ENCODE data around the gene SOX13.
"Not testable (repeated sequence)": the region's sequence is repeated elsewhere in the genome, so short reads cannot be mapped to it uniquely, and the experiment has no call there.

SOX13 gene

DNA sequence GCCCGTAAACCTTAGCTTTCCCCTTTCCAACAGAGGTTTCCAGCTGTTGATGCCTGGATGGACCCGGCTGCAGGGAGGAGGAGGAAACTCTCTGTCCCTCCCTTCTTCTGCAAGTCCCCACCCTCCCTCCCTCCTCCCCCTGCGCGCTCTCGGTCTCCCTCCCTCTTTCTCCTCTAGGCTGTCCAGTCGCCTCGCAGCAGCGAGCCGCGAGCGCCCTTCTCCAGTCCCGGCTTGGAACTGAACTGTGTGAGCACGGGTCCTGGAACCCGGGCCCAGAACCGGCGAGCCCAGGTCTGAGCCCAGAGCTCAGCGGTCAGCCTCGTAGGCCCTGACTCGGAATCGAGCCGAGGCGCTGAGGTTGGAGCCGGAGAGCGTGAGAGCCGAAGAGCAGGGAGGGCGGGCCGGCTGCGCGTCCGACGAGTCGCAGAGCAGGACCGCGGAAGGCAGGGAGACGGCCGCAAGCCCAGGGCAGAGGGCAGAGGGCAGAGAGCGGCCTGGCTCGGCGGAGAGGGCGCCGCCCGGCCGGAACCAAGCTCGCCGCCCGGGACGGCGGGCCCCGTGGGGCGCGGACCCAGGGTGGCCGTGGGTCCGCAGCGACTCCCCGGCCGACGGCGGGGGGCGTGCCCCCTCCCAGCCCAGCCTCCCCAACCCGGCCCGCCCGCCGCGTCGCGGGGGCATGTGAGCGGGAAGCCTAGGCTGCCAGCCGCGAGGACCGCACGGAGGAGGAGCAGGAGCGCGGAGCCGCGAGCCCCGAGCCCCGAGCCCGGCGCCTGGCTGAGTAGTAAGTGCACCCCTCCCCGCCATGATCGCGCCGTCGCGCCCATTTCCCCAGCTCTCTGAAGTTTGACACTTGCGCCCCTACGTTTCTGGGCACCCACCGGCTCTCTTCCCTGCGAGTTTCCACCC is at the start of gene SOX13:
SOX13 (plus strand) TSS at position 185 of the 906 bp plus-strand sequence. CDS start 39,801 bp downstream, outside the sequence.
- peak; percentile 96 for DNase-seq

- DNase-seq, result no peak
These were observed 46.8 kb upstream of the SOX13 start for GRCh38 chr1:204025917-204026707.

DNA sequence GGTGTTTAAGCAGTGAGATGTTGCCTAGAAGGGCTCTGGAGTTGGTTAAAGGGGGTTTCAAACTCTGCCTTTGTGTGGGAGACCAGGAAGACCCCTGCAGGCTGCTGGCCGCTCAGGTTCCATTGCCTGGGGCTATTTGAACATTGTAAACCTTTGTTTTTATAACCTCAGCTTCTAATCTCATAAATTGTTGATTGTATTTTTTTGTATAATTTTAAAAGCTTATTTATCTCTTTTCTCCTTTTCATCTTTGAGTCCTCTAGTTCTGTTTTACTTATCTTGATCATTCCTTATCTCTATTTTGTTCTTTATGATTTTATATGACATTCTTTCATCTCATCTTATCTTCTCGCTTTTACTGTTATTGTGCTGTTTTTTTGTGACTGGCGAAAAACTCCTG is 45.5 kb upstream of the SOX13 start:
- no peak for DNase-seq

- DNase-seq, result no peak
These were observed 43.9 kb upstream of the SOX13 start for GRCh38 chr1:204029016-204029415.

- DNase-seq, result no peak
These were observed 41.7 kb upstream of the SOX13 start for GRCh38 chr1:204031098-204031710.

- DNase-seq, result no peak
These were observed 40.2 kb upstream of the SOX13 start for GRCh38 chr1:204032642-204033235.

DNA sequence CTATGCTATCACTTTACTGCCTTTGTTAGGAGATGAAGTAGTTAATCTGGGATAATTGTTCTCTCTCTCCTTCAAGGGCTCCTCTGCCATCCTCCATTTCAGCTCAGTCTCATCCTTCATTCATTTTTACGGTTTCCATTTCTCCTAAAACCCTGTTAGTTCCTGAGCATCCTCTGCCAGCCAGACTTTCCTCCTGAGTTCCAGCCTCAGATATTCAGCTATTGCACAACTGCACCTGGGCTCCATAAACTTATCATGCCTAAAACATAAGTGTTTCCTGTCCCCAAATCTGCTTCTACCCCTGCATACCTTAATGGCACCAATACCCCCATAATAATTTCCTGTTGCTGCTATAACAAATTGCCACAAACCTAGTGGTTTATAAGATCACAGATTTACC is 39.6 kb upstream of the SOX13 start:
- DNase-seq, result no peak

DNA sequence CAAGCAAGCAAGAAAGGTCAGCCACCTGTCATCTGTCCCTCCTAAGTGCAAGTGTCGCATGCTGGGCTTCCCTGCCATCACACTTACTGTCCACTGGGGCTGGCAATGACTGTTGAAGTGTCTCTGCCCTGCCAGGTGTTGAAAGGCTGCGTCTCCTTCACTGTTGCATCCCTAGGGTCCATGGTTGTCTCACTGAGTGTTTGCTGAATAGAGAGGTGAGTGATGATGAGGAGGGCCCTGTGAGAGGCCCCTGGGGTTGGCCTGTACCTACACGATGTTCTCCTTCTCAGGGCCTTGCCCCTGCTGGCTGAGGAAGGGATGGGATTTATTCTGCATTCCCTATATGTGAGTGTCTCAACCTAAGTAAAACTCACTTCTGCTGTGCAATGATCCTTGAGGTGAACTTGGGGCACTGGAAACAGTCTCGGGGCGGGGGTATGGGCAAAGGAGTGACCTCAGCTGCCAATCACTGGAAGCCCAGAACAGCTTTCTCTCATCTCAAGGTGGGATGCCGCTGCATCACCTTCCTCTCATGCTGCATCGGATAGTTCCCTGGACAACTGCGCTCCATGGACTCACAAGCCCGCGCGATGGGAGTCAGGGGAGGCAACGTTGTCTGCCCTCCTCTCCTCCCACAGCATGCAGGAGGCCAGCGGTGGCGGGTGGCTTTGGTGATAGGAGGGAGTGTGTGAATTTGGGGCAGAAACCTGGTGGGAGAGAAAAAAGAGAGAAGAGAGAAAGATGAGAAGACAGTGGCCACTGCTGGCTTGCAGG is 35.8 kb upstream of the SOX13 start:
- DNase-seq, result peak; percentile 34

GRCh38 chr1:204041232-204041767 is 31.6 kb upstream of the SOX13 start:
- DNase-seq, result no peak

- no peak for DNase-seq
These were observed 31.0 kb upstream of the SOX13 start for GRCh38 chr1:204041803-204042505.

DNA sequence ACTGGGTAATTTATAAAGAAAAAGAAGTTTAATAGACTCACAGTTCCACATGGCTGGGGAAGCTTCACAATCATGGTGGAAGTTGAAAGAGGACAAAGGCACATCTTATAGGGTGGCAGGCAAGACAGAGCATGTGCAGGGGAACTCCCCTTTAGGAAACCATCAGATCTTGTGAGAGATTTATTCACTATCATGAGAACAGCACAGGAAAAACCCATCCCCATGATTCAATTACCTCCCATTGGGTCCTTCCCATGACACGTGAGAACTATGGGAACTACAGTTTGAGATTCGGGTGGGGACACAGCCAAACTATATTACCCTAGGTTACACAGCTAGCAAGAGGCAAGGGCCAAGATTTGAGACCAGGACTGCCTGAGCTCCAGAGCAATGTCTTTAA is 30.4 kb upstream of the SOX13 start:
- no peak for DNase-seq

DNA sequence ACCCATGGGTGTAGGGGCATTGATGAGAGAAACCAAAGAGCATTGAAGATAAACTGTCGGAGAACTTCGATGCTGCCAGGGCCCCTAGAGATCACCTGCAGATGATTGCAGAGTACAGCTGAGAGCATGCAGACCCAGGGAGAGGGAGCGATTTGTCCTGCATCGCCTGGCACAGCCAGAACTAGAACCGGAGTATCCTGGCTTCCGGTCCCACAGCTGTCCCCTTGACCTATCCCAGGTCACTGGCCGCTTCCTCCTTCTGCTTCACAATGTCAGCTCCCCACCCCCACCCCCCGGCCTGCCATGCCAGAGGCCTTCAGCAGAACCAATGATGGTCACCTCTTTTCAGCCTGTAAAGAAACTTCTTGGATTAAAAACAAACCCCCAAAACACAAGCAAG is 29.2 kb upstream of the SOX13 start:
- no peak for DNase-seq

GRCh38 chr1:204044448-204044847 is 28.5 kb upstream of the SOX13 start:
- no peak for DNase-seq

GRCh38 chr1:204045430-204045829 is 27.5 kb upstream of the SOX13 start:
- no peak for DNase-seq

DNA sequence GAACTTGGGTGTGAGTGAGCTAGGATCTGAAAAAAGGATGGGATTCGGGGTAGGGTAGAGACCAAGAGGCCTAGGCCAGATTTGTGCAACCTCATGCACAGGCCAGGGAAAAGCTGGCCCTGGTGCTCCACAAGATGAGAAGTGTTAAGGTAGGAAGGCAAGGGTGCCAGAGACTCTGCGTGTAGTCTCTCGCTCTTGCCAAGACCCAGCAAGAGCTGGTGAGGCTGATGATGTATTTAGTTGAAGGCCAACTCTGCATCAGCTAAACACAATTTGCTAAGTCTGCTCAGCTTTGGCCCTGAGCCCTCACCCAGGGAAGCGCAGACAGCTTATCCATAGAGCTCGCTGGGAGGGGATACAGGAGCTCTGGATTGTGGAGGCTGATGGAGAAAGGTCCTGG is 26.6 kb upstream of the SOX13 start:
- DNase-seq, result no peak

DNA sequence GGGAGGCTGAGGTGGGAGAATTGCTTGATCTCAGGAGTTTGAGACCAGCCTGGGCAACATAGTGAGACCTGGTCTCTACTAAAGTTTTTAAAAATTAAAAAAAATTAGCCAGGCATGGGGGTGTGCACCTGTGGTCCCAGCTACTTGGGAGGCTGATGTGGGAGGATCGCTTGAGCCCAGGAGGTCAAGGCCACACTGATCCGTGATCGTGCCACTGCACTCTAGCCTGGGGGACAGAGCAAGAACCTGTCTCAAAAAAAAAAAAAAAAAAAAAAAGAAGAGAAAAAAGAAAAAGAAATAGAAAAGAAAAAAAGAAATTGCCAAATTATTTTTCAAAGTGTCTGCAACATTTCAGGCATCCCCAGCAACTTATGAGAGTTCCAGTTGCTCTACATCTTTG is 24.1 kb upstream of the SOX13 start:
- not testable (repeated sequence) for DNase-seq

DNA sequence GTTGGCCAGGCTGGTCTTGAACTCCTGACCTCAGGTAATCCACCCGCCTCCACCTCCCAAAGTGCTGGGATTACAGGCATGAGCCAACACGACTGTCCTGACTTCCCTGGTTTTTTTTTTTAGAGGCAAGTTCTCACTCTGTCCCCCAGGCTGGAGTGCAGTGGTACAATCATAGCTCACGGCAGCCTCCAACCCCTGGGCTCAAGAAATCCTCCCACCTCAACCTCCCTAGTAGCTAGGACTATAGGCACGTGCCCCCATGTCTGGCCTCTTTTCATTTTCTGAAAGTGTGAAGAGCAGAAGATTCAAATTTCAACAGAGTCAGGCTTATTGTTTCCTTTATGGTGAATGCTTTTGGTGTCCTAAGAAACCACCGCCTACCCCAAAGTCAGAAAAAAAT is 21.7 kb upstream of the SOX13 start:
- DNase-seq, result no peak

DNA sequence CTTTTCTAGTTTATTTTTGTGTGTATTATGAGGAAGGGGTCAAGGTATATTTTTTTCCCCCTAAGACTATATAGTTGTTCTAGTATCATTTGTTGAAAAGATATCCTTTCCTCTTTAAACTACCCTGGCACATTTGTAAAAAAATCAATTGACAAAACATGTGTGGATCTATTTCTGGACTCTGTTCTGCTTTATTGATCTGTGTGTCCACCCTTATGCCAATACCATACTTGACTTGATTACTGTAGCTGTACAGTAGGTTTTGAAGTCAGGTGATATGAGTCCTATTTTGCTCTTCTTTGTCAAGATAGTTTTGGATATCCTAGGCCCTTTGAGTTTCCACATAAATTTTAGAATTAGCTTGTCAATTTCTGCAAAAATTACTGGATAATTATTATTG is 21.2 kb upstream of the SOX13 start:
- no peak for DNase-seq

DNA sequence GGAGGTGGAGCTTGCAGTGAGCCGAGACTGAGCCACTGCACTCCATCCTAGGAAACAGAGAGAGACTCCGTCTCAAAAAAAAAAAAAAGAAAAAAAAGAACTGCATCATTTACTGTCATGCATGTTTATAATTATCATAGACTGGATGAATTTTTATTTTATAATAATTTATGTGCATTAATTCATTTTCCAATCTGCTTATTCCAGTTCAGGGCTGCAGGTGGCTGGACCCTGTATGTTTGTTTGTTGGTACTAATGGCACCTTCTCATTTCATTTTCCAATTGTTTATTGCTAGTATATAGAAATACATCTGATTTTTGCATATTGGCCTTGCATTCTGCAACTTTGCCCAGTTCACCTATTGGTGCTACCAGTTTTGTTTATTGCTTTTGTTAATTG is 19.0 kb upstream of the SOX13 start:
- DNase-seq, result no peak

GRCh38 chr1:204059970-204060369 is 12.9 kb upstream of the SOX13 start:
- DNase-seq, result no peak

GRCh38 chr1:204062106-204062505 is 10.8 kb upstream of the SOX13 start:
- DNase-seq, result no peak

Measured in DMS53 (cell line).